ENCODE results near the gene DDI2.
"Not testable (repeated sequence)": the region's sequence is repeated elsewhere in the genome, so short reads cannot be mapped to it uniquely, and the experiment has no call there.

DDI2 gene

DNA sequence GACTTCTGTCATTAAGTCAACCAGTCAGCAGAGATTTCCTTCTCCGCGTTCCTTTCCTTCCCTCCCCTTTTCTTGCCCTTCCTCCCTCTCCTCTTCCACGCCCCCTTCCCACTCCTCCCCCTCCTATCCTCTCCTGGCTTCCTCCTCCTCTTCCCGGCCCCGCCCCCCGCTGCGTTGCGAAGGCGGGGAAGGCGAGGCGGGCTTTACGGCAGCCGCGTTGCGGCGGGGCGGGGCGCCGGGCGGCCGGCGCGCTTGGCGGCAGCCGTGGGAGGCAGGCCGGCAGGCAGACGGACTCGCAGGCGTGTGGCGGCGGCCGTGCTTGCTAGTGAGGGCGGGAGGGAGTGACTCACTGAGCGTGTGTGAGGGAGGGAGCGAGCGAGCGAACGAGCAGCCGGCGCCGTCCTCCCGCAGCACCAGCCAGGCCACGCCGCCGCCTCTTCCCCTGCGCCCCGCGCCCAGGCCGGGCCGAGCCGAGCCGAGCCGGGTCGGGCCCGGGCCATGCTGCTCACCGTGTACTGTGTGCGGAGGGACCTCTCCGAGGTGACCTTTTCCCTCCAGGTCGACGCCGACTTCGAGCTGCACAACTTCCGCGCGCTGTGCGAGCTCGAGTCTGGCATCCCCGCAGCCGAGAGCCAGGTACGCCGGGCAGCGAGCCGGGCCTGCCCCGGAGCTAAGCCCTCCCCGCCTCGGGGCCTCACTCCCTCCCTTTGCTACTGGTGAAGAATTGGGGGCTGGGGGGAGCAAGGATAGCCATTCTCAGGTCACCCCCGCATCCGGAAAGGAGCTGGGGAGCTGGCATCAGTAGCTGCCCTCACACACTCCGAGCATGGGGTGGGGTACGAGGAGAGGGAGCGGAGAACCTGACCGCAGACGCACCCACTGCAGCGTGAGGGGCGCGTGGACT, at the start of gene DDI2:
TSS of gene DDI2 (plus strand) at position 286 of the 904 bp plus-strand sequence. CDS start at position 499, 213 bp downstream.
- DNase-seq: peak; percentile 100

DNA sequence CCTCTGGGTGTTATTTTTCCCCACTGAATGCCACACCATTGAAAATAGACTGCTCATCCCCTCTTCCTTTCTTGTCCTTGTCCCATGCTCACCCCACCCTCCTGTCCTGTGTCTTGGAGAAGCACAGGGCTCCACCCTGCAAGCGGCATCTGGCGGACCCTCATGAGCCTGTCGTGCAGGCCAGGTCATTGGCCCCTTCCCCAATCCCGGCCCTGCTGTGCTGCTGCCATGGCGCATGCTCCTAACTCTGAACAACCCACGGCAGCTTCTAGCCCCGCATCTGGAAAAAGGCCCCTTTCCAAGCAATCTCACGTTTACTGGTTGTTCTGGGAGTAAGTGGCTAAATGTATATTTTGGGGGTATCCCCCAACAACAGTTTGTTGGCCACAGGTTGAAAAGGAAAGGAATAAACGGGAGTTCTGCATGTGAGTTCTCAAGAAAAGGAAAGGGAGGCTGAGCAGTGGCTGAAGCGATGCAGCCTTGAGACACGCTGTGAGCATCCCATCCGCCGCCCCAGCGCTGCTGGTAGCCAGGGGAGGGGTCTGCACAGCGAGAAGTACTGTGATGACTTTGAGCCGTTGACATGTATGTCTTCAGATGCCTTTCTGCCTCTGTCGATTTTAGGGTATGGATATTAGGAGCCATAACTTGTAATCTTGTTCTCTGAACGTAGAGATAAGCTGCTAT, 48.7 kb upstream of the DDI2 start:
- DNase-seq: no peak

DNA sequence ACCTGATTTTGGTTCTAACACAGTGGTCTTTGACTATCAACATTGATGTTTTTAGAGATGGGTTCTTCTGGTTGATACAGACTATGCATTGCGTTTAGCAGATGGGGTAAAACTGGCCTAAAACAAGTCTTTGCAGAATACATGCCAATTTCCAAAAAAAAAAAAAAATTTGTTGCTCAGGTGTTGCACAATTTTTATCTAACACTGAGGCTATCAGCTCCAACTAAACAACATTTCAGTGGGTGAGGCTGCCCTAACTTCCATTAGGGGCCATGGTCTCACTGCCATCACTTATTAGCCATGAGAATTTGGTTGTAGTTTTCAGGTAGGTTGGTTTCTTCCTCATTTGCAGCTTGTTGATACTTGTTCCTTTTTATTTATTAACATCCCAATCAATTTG, 46.4 kb upstream of the DDI2 start:
- no peak for DNase-seq

DNA sequence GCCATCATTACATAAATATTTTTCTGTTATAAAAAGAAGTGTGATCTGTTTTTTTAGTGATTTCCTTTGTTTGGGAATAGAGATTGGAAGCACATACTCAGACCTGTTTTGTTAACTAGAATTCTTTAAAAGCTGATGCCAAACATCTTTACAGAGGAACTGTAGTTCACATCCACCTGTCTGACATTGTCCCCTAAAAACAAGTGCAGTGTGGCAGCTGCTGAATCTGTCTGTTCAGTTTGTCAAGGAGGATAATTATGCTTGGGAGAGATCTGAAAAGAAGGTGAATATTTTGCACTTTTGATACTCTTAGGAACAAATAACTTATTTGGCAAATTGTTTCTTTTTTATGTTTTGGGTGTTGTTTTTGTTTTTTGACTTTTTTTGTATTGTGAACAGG, 46.0 kb upstream of the DDI2 start:
- DNase-seq: no peak

DNA sequence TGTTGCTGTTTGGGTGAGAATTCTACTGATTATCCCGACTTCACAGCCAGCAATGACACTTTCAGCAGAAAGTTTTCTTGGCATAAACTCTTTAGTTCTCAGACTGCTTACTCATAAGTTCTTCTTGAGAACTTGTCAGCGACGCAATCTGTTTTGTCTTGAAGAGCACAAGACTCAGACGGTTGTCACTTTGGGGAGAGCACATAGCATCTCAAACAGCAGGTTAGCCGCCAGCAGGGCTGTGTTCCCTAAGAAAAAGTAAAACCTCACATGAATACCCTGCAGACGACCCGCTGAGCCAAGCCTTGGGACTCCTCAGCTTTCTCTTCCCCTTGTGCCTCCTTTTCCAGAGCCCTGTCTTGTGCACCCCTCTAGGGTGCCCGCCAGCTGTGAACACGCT, 43.8 kb upstream of the DDI2 start:
- DNase-seq: no peak

DNA sequence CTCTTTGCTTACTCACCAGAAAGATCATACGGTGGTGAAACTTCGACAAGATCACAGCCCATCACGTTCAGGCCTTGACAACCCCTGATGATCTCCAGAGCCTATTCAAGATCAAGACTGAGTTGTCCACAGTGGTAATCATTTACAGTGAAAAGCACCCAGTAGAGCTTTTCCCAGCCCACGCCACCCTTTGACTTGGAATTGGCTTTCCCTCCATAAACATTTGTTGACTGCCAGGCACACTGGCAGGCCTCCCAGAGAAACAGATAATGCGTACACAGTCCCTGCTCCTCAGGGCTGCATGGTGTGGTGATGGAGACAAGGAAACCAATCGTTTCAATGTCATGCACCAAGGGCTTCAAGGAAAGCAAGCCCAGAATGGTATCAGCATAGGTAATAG, 42.5 kb upstream of the DDI2 start:
- DNase-seq: no peak

DNA sequence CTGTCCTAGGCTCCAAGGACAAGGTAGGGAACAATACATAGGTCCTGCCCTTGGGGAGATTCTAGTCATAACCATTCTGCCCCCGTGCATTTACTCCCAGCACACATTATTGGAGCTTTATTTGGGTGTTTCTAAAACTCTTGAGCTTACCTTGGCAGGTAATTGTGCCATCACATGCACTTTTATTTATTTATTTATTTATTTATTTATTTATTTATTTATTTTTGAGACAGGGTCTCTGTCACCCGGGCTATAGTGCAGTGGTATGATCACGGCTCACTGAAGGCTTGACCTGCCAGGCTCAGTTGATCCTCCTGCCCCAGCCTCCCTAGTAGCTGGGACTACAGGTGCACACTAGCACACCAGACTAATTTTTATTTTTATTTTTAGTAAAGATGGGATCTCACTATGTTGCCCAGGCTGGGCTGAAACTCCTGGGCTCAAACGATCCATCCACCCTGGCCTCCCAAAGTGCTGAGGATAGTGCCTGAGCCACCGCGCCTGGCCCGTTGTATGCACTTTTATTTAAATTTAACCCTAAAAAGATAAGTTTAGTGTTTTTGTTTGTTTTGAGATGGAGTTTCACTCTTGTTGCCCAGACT, 41.6 kb upstream of the DDI2 start:
- no peak for DNase-seq

DNA sequence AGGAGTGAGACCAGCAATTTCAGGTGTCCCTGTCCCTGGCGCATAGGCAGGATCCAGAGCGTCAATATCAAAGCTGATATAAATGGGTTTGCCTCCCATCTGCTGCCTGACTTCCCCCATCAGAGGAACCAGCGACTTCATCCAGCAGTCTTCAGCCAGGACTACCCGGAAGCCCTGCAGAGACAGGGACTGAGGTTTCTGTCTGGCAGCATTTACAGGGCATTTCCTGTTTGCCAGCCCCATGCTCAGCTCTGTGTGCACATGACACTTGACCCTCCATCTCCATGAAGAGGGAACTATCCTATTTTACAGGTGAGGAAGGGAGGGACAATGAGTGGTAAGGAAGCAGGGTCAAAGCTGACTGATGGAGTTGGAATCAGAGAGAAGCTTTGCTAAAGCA, 39.6 kb upstream of the DDI2 start:
- DNase-seq: no peak

DNA sequence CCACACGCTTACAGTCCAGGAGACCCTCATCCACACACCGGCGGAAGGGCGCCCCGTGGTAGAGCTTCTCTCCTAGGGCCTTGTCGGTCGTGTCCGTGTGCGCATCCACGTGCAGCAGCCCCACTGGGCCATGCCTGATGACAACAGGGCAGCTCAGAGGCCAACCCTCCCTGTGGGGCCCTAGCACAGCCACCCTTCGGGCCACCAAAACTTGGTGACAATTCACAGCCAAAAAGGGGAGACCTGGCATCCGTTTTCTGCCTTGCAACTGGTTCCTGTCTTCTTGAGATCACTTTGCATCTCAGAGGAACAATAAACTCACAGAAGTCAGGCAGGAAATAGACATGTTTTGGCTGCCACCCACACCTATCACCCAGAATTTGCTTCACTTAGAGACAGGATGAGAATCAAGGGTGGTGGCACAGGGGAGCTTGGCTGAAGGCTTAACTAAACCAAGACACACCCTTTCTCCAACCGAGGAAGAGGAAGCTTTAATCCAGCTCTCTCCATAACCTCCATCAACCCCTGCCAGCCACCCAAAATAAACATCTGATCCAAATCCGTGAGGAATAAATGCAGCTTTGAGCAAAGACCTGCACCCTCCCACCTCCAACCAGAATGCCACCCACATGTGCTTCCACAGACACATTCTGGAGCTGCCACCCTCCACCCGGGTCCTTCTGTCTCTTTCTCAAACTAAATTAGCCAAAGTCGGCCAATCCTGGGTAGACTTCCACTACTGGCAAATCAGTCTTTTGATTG, 38.2 kb upstream of the DDI2 start:
- no peak for DNase-seq

DNA sequence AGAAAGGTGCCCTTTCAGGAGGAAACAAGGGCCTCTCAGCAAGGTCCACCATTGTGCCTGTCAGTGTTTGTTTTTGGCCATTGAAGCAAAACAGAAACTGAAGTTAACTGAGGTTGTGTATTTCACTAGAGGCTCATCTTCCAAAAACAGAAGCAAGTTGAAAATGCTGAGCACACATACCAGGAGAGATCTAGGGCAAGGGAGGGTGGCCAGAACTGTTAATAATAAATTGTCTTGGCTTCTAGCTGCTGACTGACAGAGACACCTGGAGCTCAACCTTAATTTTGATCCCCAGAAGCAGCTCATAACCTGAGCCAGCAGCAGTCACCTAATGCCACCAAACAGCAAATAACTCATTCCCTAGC, 37.6 kb upstream of the DDI2 start:
- DNase-seq: no peak

DNA sequence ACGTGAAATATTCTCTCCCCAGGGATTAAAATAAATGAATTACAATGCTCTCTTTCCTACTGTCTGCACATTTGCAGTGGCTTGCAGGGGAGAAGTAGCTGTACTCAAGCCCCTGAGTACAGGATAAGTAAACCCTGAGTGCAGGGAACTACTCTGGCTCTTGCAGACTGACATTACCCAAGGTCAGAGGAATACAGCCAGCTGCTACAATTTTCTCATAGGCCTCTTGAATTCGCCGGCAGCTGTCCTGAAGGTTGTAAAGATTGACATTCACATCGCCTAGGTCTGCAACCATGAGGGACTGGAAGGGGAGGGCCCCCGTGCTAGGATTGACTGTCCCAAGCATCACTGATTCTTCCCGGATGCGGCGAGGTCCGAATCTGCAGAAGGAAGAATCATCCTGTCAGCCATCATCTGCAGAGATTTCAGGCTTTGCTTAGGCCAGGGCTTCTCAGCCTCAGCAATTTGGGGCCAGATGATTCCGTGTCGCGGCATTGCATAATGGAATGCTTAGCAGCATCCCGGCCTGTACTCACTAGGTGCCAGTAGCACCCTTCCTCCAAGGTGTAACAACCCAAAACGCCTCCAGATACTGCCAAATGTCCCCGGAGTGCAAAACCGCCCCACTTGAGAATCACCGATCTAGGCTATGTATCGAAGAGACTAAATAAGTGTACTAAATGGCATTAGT, 34.1 kb upstream of the DDI2 start:
- peak; percentile 30 for DNase-seq

DNA sequence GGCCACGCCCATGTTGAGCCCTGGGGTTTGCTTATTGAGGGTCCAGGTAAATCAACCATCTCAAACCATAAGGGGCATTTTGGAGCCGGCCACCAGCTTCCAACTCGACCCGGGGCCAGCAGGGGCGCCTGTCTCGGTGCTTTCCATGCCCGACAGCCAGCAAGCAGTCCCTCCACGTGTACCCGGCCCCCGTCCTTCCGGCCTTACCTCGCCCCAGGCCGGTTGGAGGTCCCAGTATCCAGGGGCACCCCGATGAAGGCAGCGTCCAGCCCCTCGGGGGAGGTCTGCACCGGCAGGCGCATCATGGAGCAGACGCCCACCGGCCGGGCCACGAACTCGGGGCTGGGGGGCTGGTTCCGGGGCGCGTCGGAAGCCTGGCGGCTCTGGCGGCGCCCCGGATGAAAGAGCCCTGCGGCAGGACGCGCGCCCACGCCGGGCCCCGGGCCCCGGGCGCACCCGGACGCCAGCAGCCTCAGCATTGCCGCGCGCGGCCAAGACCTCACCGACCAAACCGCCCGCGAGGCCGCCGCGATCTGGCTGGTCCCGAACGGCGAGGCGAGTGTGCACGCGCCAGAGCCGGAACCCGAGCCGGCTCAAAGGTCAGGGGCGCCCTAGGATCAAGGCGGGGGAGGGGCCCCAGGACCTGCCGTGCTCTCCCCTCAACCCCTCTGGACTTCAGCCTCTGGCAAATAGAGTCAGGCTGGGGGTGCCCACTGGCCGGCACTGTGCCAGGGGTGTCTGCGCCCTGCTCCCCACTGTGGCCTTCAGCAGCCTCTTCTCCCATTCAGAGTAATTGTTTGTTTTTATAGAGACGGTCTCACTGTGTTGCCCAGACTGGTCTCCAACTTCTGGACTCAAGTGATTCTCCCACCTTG, 32.5 kb upstream of the DDI2 start, which contains the start of gene AGMAT:
TSS of gene AGMAT (minus strand) at position 563 of the 875 bp plus-strand sequence. CDS start at position 479, 84 bp downstream.
- DNase-seq: no peak

DNA sequence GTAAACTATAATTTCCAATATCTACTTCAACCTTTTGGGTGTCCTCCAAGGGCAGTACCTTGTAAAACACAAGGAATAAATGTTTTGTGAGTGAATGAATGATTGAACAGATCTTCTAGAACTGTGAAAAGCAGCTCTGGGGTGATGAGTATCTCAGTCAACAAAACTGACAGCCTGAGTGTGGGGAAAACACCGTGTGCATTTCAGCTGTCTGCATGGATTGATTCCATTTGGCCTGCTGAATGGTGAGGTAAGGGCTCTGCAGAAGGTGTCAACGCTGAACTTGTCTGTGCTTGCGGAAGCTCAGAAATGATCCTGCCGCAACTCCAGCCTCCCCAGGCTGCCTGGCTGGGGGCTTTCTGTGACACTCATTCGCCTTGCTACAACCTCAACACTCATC, 25.0 kb upstream of the DDI2 start:
- no peak for DNase-seq

DNA sequence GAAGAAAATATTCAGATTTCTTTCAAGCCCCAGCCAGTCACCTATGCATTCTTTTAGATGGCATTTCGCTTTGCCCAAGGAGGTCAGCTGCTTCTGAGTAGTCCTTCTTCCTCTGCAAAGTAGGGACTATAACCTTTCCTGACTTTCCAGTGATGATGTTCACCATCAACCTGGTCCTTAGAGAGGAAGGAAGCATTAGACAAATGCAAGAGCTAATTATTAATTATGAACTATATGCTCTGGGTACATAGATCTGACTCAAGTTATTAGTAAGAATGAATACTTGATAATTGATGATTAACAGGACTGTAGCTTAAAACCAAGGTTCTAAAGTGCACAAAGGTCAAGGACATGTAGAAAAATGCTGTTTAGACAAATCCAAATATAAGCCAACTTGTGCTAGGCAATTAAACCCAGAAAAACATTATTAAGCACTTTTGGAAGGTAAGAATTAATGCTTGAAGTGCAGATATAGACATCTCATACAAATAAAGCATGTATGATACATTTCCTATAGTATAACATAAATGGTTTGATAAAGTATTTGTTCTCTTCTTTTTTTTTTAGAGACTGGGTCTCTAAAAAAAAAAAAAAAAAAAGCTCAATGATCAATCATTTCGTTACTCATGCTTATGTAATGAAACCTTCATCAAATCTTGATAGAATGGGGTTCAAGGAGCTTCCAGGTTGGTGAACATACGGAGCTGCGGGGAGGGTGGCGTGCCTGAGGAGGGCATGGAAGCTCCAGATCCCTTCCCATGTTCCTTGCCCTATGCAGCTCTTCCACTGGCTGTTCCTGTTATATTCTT, 21.2 kb upstream of the DDI2 start:
- no peak for DNase-seq

DNA sequence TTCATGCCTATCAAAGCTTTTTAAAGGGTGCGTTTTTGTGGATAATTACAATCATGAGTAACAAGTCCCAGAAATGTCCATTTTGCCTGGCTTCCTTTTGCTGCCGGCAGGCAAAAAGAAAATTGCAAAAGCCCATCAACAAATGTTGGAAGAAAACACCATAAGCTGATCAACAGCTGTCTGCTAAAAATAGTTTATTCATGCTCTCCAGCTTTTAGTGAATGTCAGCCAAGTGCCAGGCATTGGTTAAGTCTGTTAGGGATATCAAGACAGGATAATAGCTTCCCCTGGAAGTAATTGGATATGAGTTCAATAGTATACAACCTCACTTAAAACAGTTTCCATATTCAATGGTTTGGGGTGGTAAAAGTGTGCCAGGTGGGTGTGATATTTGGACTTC, 18.8 kb upstream of the DDI2 start:
- peak; percentile 93 for DNase-seq

DNA sequence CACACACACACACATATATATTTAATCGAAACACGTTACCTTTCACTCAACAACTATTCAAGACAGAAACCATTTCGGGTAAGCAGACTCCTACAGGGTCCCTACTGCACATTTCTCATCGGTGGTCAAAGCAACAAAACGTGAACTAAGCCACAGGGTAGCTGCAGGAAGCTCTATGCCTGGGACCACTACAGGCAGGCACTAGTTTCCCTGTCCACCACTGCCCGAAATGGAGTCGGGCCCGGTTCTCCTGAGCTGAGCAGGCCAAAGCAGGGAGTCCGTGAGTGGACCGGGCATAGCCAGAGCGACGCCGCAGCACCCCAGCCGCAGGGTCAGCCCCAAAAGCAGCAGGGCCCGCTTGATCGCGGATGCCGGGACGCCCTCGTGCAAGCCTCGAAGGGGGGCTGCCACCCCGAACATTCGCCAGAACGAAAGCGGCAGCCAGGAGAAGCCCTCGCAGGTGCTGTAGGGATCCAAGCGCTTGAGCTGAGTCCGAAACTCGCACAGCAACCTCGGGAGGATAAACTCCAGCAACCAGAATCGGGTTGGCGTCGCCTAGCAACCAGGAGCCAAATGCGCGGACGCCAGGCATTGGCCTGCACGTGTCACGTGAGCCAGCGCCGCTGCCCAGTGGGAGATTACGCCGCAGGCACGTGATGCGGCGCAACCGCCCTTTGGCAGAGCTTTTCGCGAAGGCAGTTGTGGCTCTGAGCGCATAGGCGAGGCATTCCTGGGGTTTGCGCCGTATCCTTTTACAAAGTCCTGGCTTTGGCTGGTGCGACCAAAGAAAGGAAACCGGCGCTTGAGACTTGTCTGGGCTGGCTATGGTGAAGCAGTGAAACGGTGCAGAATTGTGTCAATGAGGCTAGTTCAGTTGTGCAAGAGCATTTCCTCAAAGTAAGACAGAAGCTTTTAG, 13.9 kb upstream of the DDI2 start:
- peak; percentile 99 for DNase-seq

DNA sequence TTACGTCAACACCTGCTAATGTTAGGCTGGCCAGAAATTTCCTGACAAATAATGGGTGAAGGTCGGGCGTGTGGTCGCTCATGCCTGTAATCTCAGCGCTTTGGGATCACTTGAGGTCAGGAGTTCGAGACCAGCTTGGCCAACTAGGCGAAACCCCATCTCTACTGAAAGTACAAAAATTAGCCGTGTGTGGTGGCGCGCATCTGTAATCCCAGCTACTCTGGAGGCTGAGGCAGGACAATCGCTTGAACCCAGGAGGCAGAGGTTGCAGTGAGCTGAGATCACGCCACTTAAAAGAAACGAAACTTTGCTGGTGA, 13.3 kb upstream of the DDI2 start:
- DNase-seq: not testable (repeated sequence)

DNA sequence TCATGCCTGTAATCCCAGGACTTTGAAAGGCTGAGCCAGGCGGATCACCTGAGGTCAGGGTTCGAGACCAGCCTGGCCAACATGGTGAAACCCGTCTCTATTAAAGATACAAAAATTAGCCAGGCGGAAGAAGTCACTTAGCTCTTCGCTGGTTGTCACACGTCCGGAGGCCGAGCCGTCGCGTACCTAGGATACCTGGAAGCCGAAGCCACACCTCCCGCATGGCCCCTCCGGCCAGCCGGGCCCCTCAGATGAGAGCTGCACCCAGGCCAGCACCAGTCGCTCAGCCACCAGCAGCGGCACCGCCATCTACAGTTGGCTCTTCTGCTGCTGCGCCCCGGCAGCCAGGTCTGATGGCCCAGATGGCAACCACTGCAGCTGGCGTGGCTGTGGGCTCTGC, 12.9 kb upstream of the DDI2 start:
- not testable (repeated sequence) for DNase-seq
